ENCODE measurements around the gene SLC6A11.

The SLC6A11 gene

GRCh38 chr3:10933021-10933420, 117.0 kb downstream of the SLC6A11 start:
- no peak for DNase-seq (ENCODE audit: low spot score)
- peak overlapping the region; percentile 96 for H3K27ac ChIP-seq
- POLR2A ChIA-PET (ENCODE audit: low non-redundant PET): no interaction called here
- no peak for TF ChIP-seq CTCF (conservative IDR thresholded peaks at IDR 0.05; ENCODE audit: low read depth)
- CTCF ChIA-PET: no interaction called here

GRCh38 chr3:10933470-10933804, 117.4 kb downstream of the SLC6A11 start:
- peak overlapping the region; percentile 96 for H3K27ac ChIP-seq
- TF ChIP-seq CTCF (conservative IDR thresholded peaks at IDR 0.05; ENCODE audit: low read depth): no peak
- no peak for DNase-seq (ENCODE audit: low spot score)
- CTCF ChIA-PET: no interaction called here
- POLR2A ChIA-PET (ENCODE audit: low non-redundant PET): no interaction called here

- ChIA-PET POLR2A (ENCODE audit: low non-redundant PET) (no interaction called here), CTCF (no interaction called here)
- H3K27ac ChIP-seq: peak overlapping the region; percentile 96
- peak; percentile 87 for DNase-seq (ENCODE audit: low spot score)
- TF ChIP-seq CTCF (conservative IDR thresholded peaks at IDR 0.05; ENCODE audit: low read depth): no peak
Measured at GRCh38 chr3:10933805-10934481, 117.9 kb downstream of the SLC6A11 start.

- H3K27ac ChIP-seq: peak overlapping the region; percentile 96
- TF ChIP-seq CTCF (conservative IDR thresholded peaks at IDR 0.05; ENCODE audit: low read depth): no peak
- DNase-seq (ENCODE audit: low spot score): no peak
- ChIA-PET CTCF (no interaction called here), POLR2A (ENCODE audit: low non-redundant PET) (no interaction called here)
Measured at GRCh38 chr3:10935028-10935427, 119.0 kb downstream of the SLC6A11 start.

GRCh38 chr3:10935846-10936631, 120.0 kb downstream of the SLC6A11 start:
- H3K27ac ChIP-seq: peak overlapping the region; percentile 34
- no peak for DNase-seq (ENCODE audit: low spot score)
- CTCF ChIA-PET: interaction anchor here (0.5 to 0.6 kb wide), 2 partner anchors 11 to 48 kb away, joined by 3 read pairs; no protein-coding TSS in a partner anchor
- TF ChIP-seq CTCF (conservative IDR thresholded peaks at IDR 0.05; ENCODE audit: low read depth): no peak
- POLR2A ChIA-PET (ENCODE audit: low non-redundant PET): no interaction called here

- ChIA-PET POLR2A (ENCODE audit: low non-redundant PET) (no interaction called here), CTCF (interaction anchor here (0.5 to 0.6 kb wide), 2 partner anchors 11 to 47 kb away, joined by 3 read pairs; no protein-coding TSS in a partner anchor)
- peak overlapping the region; percentile 34 for H3K27ac ChIP-seq
- DNase-seq (ENCODE audit: low spot score): no peak
- TF ChIP-seq CTCF (conservative IDR thresholded peaks at IDR 0.05; ENCODE audit: low read depth): no peak
Measured at GRCh38 chr3:10936686-10937085, 120.7 kb downstream of the SLC6A11 start.
